PC-3 (cell line): ENCODE measurements around the gene IGFBP6. TPM values are rescaled to one million over a fixed set of nuclear protein-coding genes. Genes with fewer than 3 reads are reported as not detected.

Experiments used
- ATAC-seq: fragments of 200-7000 bp; cut with Tn5 transposase; 2 replicates; pipeline ENCODE4 v1.9.1; 2020; ENCODE audit warnings: mild to moderate bottlenecking, moderate library complexity
- BruUV-seq: library from RNA; stranded (reverse); fragments of 400-500 nt; replicated peaks from 2 replicates; lab custom pipeline; 2021; lab: Mats Ljungman, UMichigan
- CTCF ChIA-PET: fragments of 300-600 bp; sonication (Branson Sonifier 250); formaldehyde crosslinking; loops from one replicate; lab custom pipeline; 2022; ENCODE audit warnings: antibody characterized with exemption; lab: Charles Lee
- POLR2A ChIA-PET: fragments of 300-600 bp; sonication (Branson Sonifier 250); formaldehyde crosslinking; loops from one replicate; lab custom pipeline; 2022; ENCODE audit warnings: antibody characterized with exemption; ENCODE audit not compliant: unreplicated experiment; lab: Charles Lee
- DNase-seq: peaks from one replicate; pipeline ENCODE4 v3.0.0-alpha.2; 2015
- H2AFZ ChIP-seq: fragments of 300-600 bp; sonication (generic); 2 replicates; pipeline ENCODE4 v1.6.0; 2016; ENCODE audit warnings: antibody characterized with exemption, low read length
- H3F3A ChIP-seq: fragments of 300-600 bp; sonication (generic); one replicate; pipeline ENCODE4 v1.6.0; 2017; ENCODE audit warnings: antibody characterized with exemption, low read length, control low read depth, mild to moderate bottlenecking; ENCODE audit not compliant: unreplicated experiment
- H3K27ac ChIP-seq: fragments of 300-600 bp; sonication (generic); 2 replicates; pipeline ENCODE4 v1.5.1; 2016; ENCODE audit warnings: mild to moderate bottlenecking, low read length
- H3K27me3 ChIP-seq: fragments of 300-600 bp; sonication (generic); 2 replicates; pipeline ENCODE4 v1.6.1; 2016; ENCODE audit warnings: low read length, mixed read lengths
- H3K36me3 ChIP-seq: fragments of 300-600 bp; sonication (generic); 2 replicates; pipeline ENCODE4 v1.6.1; 2016; ENCODE audit warnings: low read depth, mixed run types, low read length, mixed read lengths
- H3K4me1 ChIP-seq: fragments of 300-600 bp; sonication (generic); 2 replicates; pipeline ENCODE4 v1.5.1; 2016; ENCODE audit warnings: low read length; ENCODE audit not compliant: insufficient read depth
- H3K4me2 ChIP-seq: fragments of 300-600 bp; sonication (generic); 2 replicates; pipeline ENCODE4 v1.6.0; 2016; ENCODE audit warnings: low read length
- H3K4me3 ChIP-seq: fragments of 300-600 bp; sonication (generic); 2 replicates; pipeline ENCODE4 v1.5.1; 2016; ENCODE audit warnings: mild to moderate bottlenecking, low read length, mixed read lengths
- H3K79me2 ChIP-seq: fragments of 300-600 bp; sonication (generic); 2 replicates; pipeline ENCODE4 v1.6.1; 2017; ENCODE audit warnings: low read length, mixed read lengths
- H3K9ac ChIP-seq: fragments of 300-600 bp; sonication (generic); 2 replicates; pipeline ENCODE4 v1.6.0; 2016; ENCODE audit warnings: mild to moderate bottlenecking, low read length
- H3K9me2 ChIP-seq: fragments of 300-600 bp; sonication (generic); replicated peaks from 2 replicates; pipeline ENCODE4 v1.6.1; 2016; ENCODE audit warnings: mixed run types, low read length, mixed read lengths
- H3K9me3 ChIP-seq: fragments of 300-600 bp; sonication (generic); 2 replicates; pipeline ENCODE4 v1.6.1; 2016; ENCODE audit warnings: low read length, mixed read lengths
- H4K20me1 ChIP-seq: fragments of 300-600 bp; sonication (generic); 2 replicates; pipeline ENCODE4 v1.6.1; 2016; ENCODE audit warnings: low read length, mixed read lengths
- CTCF ChIP-seq: fragments of 300-600 bp; sonication (generic); conservative IDR thresholded peaks from 2 replicates; pipeline ENCODE4 v1.5.1; 2017; ENCODE audit warnings: antibody characterized with exemption, low read depth, mild to moderate bottlenecking, low read length
- EZH2 ChIP-seq: fragments of 300-600 bp; sonication (generic); IDR thresholded peaks from one replicate; pipeline ENCODE4 v1.6.1; 2017; ENCODE audit warnings: antibody characterized with exemption, mild to moderate bottlenecking, low read length; ENCODE audit not compliant: unreplicated experiment
- EZH2phosphoT487 ChIP-seq: fragments of 300-600 bp; sonication (generic); IDR thresholded peaks from 2 replicates; pipeline ENCODE4 v1.6.1; 2018; ENCODE audit warnings: mild to moderate bottlenecking, antibody characterized with exemption, low read length, borderline replicate concordance
- intact Hi-C: fragments of 100-400 bp; cut with micrococcal nuclease; formaldehyde crosslinking; loops from 2 replicates; pipeline ENCODE4 v1.9.0; 2023
- total RNA-seq: library from RNA; depleted of rRNA; stranded (reverse); fragments of >200 nt; gene quantifications from 2 replicates; pipeline ENCODE4 v1.2.3, GENCODE V29; 2014

IGFBP6 gene
- total RNA-seq, 1 experiment from 2014 or later: 256 TPM

DNA sequence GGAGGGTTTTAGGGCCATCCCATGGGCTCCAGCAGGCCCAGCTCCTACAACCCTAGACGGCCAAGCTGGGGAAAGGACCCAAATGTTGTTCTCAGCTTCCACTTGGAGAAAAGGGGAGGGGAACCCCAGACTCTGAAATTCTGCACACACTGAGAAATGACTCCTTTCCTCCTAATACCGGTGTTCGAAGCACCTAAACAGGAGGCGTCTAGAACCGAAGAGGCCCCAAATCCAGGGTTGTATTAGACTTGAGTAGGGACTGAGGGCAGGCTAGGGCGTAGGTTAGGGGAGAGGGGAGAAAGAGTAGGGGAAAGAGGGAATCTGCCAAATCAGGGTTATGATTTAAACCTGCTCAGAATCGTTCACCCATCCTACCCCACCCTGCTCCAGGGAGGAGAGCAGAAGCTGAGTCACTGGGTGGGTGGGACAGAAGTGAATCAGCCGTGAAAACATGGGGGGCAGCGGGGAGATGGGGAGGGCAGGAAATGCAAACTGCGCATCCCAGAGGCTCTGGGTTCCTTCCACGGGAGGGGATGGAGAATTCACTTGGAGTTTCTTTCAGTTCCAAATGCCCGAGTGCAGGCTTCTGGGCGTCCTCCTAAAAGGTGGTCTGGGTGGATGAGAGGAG, 1.0 kb downstream of the IGFBP6 start:
- H4K20me1 ChIP-seq: no peaks in the 10 kb centered on the region

DNA sequence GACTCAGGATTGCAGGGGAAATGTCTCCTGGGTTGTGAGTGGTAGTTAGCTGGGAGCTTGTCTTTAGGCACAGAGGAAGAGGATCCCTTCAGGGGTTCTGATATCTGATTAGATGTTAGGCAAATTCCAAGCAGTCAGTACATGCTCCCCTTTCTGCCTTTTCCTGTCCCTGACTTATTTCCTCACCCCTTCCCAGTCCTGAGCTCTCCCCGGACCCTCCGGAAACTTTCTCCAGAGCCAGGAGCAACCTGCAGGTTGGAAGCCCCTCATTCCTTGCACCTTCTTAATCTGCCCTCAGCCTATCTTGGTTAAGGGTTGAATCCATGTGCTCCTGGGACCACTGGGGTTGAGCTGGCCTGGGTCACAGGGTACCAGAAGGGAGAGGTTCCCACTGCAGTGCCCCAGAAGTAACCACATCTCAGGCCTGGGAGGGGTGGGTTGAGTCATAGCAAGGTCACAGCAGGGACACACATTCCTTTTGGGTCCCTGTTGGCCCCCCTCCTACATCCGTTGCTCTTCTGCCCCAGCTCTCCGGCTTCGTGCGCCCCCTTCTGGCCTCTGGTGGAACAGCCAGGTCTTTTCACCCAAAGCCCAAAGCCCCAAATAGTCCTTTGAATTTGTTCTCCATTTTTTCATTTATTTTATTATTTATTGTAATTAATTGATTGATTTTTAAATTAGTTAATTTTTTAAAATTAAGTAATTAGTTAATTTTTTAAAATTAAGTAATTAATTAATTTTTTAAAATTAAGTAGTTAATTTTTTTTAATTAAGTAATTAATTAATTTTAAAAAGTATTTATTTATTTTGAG, 1.8 kb downstream of the IGFBP6 start:
- H3K27ac ChIP-seq: peak overlapping the region; percentile 83
- TF ChIP-seq EZH2phosphoT487 (no peak), CTCF (peak; percentile 87)
- ATAC-seq: peak; percentile 56
- TSS peak; percentile 89 for BruUV-seq
- H4K20me1 ChIP-seq: no peaks in the 10 kb centered on the region
- H3K4me2 ChIP-seq: peak overlapping the region; percentile 86
- no peaks in the 10 kb centered on the region for H3K9me3 ChIP-seq
- H3K27me3 ChIP-seq: no peaks in the 10 kb centered on the region
- peak overlapping the region; percentile 93 for H2AFZ ChIP-seq
- DNase-seq: peak; percentile 95
- ChIA-PET CTCF (interaction anchor here (0.7 to 2.5 kb wide), 4 partner anchors 20 to 38 kb away, joined by 3 to 37 read pairs (median 10); partner anchors contain the start of gene SPRYD3), POLR2A (interaction anchor here (1.2 to 1.3 kb wide), 2 partner anchors 20 to 33 kb away, joined by 4 to 8 read pairs; partner anchors contain the start of gene SPRYD3)
- H3K9ac ChIP-seq: peak overlapping the region; percentile 61
- peaks cover 3% of the 10 kb centered on the region for H3F3A ChIP-seq
- no peaks in the 10 kb centered on the region for H3K9me2 ChIP-seq
- 0 out of 2 replicates have a peak, but pooled peaks cover 3% of the 10 kb centered on the region for H3K36me3 ChIP-seq
- intact Hi-C loops: loop anchor here (1.0 kb wide), 1 partner anchor 33 kb away; no protein-coding TSS in a partner anchor
- 0 out of 2 replicates have a peak, but pooled peaks cover 4% of the 10 kb centered on the region for H3K79me2 ChIP-seq
- peaks cover 39% of the 10 kb centered on the region for H3K4me1 ChIP-seq
- peak overlapping the region; percentile 96 for H3K4me3 ChIP-seq

More for the DNA sequence above, 1.0 kb downstream of the IGFBP6 start:
- H3K4me3 ChIP-seq: peak overlapping the region; percentile 96
- H3K79me2 ChIP-seq: 0 out of 2 replicates have a peak, but pooled peaks cover 4% of the 10 kb centered on the region
- no peaks in the 10 kb centered on the region for H3K27me3 ChIP-seq
- H3K9me3 ChIP-seq: no peaks in the 10 kb centered on the region
- H3K27ac ChIP-seq: peak overlapping the region; percentile 83
- H3K9me2 ChIP-seq: no peaks in the 10 kb centered on the region
- ATAC-seq: peak; percentile 62
- TF ChIP-seq EZH2 (no peak), EZH2phosphoT487 (no peak), CTCF (no peak)
- intact Hi-C loops: loop anchor here (1.0 kb wide), 1 partner anchor 19 kb away; the partner anchor contains the start of gene SPRYD3
- DNase-seq: peak; percentile 80
- H3K9ac ChIP-seq: peak overlapping the region; percentile 61
- H3K4me1 ChIP-seq: peaks cover 39% of the 10 kb centered on the region
- 0 out of 2 replicates have a peak, but pooled peaks cover 3% of the 10 kb centered on the region for H3K36me3 ChIP-seq
- ChIA-PET POLR2A (interaction anchor here (0.6 to 1.3 kb wide), 5 partner anchors 19 to 402 kb away, joined by 4 to 14 read pairs (median 6); partner anchors contain the start of genes SPRYD3 and TARBP2), CTCF (interaction anchor here (0.5 to 2.5 kb wide), 4 partner anchors 19 to 91 kb away, joined by 4 to 37 read pairs (median 10); partner anchors contain the start of gene SPRYD3)
- H3F3A ChIP-seq: peaks cover 3% of the 10 kb centered on the region
- H2AFZ ChIP-seq: peak overlapping the region; percentile 93
- H3K4me2 ChIP-seq: peak overlapping the region; percentile 86
- no TSS peak for BruUV-seq
